K562 (cell line): ENCODE data around the gene CEBPZ. TPM values are rescaled to one million over a fixed set of nuclear protein-coding genes. Genes with fewer than 3 reads are reported as not detected.

ENCODE experiments used
- CREBBP ChIP-seq: IDR thresholded peaks from one replicate; pipeline ENCODE4 v1.6.1; 2012; ENCODE audit warnings: low read depth, mild to moderate bottlenecking, control low read depth, inconsistent platforms, low read length
- DPF2 ChIP-seq: fragments of 450-650 bp; IDR thresholded peaks from 2 replicates; pipeline ENCODE4 v1.6.1; 2016
- ELF4 ChIP-seq: fragments of 450-650 bp; formaldehyde crosslinking; IDR thresholded peaks from 2 replicates; pipeline ENCODE4 v1.4.0; 2022; ENCODE audit warnings: missing genetic modification characterization
- FOXA3 ChIP-seq, 2 experiments: fragments of 450-650 bp in 1 of 2; sonication (generic) in 1 of 2; formaldehyde crosslinking; IDR thresholded peaks in 1 of 2; conservative IDR thresholded peaks in 1 of 2; 2 replicates each; pipeline versions ENCODE4 v1.4.0 to v1.8.0; 2020 to 2022; ENCODE audit warnings: mild to moderate bottlenecking in 2 of 2, missing genetic modification reagents in 1 of 2
- GABPA ChIP-seq: fragments of 200-800 bp; sonication (Bioruptor generic); conservative IDR thresholded peaks from 2 replicates; pipeline ENCODE4 v1.6.1; 2016; ENCODE audit warnings: low read depth, missing genetic modification characterization, missing compliant biosample characterization
- HIVEP1 ChIP-seq: fragments of 250-450 bp; sonication (Bioruptor Pico); IDR thresholded peaks from 2 replicates; pipeline ENCODE4 v1.4.0; 2020; ENCODE audit warnings: mild to moderate bottlenecking
- IFI16 ChIP-seq: fragments of 250-450 bp; sonication (Bioruptor Pico); IDR thresholded peaks from 2 replicates; pipeline ENCODE4 v2.1.2; 2022; ENCODE audit warnings: mild to moderate bottlenecking, inconsistent platforms
- JUND ChIP-seq, 2 experiments: IDR thresholded peaks; 2 replicates in 1 of 2; 3 replicates in 1 of 2; pipeline ENCODE4 v1.6.1; 2011; ENCODE audit warnings: borderline replicate concordance in 2 of 2, low read depth in 2 of 2, low read length in 2 of 2, improper control_type of control experiment in 1 of 2, missing biosample characterization in 1 of 2, missing genetic modification characterization in 1 of 2, missing genetic modification reagents in 1 of 2
- MAFK ChIP-seq: IDR thresholded peaks from 2 replicates; pipeline ENCODE4 v1.6.1; 2011; ENCODE audit warnings: low read length, improper control_type of control experiment
- POLR2B ChIP-seq: fragments of 450-650 bp; IDR thresholded peaks from 2 replicates; pipeline ENCODE4 v1.6.1; 2018; ENCODE audit warnings: low read depth; ENCODE audit not compliant: partially characterized antibody
- RBM25 ChIP-seq: fragments of 200-400 bp; formaldehyde crosslinking; IDR thresholded peaks from 2 replicates; pipeline ENCODE4 v1.6.1; 2018; ENCODE audit warnings: low read length, low read depth, moderate library complexity; ENCODE audit not compliant: severe bottlenecking
- SMC3 ChIP-seq: conservative IDR thresholded peaks from 2 replicates; pipeline ENCODE4 v1.6.1; 2011; ENCODE audit warnings: low read depth, low read length, improper control_type of control experiment; ENCODE audit not compliant: insufficient read depth
- SRSF3 ChIP-seq: fragments of 200-400 bp; formaldehyde crosslinking; IDR thresholded peaks from 2 replicates; pipeline ENCODE4 v1.6.1; 2016; ENCODE audit warnings: mild to moderate bottlenecking, low read length, moderate library complexity; ENCODE audit not compliant: insufficient read depth
- TFAP4 ChIP-seq: sonication (generic); formaldehyde crosslinking; IDR thresholded peaks from 2 replicates; pipeline ENCODE4 v1.8.0; 2022; ENCODE audit warnings: missing genetic modification reagents, mild to moderate bottlenecking, moderate library complexity, borderline replicate concordance
- ZBTB11 ChIP-seq, 3 experiments: fragments of 200-800 bp in 1 of 3; fragments of 250-450 bp in 1 of 3; fragments of 450-650 bp in 1 of 3; sonication (Bioruptor Pico) in 1 of 3; sonication (Bioruptor generic) in 1 of 3; formaldehyde crosslinking in 1 of 3; IDR thresholded peaks; 2 replicates each; pipeline versions ENCODE4 v1.6.1 to v1.8.0; 2016 to 2022; ENCODE audit warnings: mild to moderate bottlenecking in 2 of 3, missing genetic modification characterization in 2 of 3, missing compliant biosample characterization in 1 of 3, moderate library complexity in 1 of 3
- ZBTB17 ChIP-seq: fragments of 450-650 bp; formaldehyde crosslinking; IDR thresholded peaks from 2 replicates; pipeline ENCODE4 v1.4.0; 2020; ENCODE audit warnings: mild to moderate bottlenecking
- ZNF41 ChIP-seq: fragments of 250-450 bp; sonication (Bioruptor Pico); conservative IDR thresholded peaks from 2 replicates; pipeline ENCODE4 v1.4.0; 2020; ENCODE audit warnings: mild to moderate bottlenecking
- ZNF57 ChIP-seq: fragments of 450-650 bp; formaldehyde crosslinking; IDR thresholded peaks from 2 replicates; pipeline ENCODE4 v1.4.0; 2020; ENCODE audit warnings: mild to moderate bottlenecking, moderate library complexity
- polyA plus RNA-seq, 8 experiments: library from polyadenylated mRNA; depleted of rRNA in 4 of 8; stranded (reverse) in 5 of 8; unstranded in 3 of 8; fragments of >200 nt; fragmentation: Nextera tagmentation in 2 of 8; fragmentation: Illumina TruSeq in 1 of 8; extraction: Ambion mirVana in 2 of 8; extraction: Trizol in 1 of 8; gene quantifications; 2 replicates each; pipeline versions ENCODE4 v1.2.1 to v1.2.3, GENCODE V29; 2011 to 2014; ENCODE audit warnings: inconsistent platforms in 1 of 8, missing spikeins in 1 of 8
- total RNA-seq, 7 experiments: library from RNA; depleted of rRNA in 6 of 7; stranded (reverse); fragments of >200 nt in 6 of 7; fragmentation: Illumina TruSeq in 2 of 7; extraction: Trizol in 2 of 7; gene quantifications; 2 replicates each; pipeline versions ENCODE4 v1.2.1 to v1.2.3, GENCODE V29; 2011 to 2021; ENCODE audit warnings: low replicate concordance in 1 of 7
- TF ChIP-seq, protein P1 (sequence below): fragments of 450-650 bp; formaldehyde crosslinking; IDR thresholded peaks from 2 replicates; pipeline ENCODE4 v1.4.0; 2020; ENCODE audit warnings: mild to moderate bottlenecking, moderate library complexity

CEBPZ gene
- total and polyA plus RNA-seq, 9 of the 15 experiments (the other 6 are each of a cell fraction or from before 2014, with no cell fraction given) = 49.7 to 160 (median 82.8) TPM

DNA sequence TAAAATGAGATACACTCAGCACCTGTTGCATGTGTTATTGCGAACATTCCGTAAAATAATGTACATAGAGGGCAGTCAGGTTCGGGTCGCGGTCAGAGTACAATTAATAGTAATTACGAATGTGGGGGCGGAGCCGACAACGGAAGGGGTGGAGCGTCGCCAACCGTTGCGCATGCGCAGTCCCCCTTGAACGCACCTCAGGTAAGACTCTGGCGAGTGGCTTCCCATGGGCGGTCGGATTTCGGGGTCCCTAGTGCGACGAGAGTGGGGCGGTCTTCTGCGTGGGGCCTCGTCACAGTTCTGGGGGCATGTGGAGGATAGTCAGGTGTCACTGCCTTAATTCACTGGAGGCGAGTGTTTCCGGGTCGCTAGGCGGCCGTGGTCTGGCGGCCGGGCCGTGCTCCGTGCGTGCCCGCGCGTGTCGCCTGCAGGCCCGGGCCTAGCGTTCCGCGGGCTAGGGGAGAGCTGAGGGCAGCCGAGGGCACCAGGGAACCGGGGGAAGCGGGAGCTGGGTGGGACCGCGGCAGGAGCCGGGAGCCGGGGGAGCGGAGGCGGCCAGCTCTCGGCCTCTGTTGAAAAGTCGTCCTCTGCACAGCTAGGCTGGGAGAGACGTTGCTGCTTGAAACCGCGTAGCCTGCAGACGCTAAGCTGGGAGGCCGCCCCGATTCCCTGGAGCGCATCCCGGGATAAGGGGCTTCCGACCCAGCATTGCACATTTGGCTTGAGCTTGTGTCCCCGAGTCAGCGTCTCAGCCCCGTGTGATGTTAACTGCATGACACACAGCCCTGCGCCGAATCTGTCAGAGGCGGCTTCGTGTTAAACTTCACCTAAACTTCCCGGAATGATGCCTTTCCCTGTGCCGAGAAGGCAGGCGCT is 34.8 kb downstream of the CEBPZ start, which contains the start of gene CEBPZOS (continued):
- TF ChIP-seq, protein P1, sequence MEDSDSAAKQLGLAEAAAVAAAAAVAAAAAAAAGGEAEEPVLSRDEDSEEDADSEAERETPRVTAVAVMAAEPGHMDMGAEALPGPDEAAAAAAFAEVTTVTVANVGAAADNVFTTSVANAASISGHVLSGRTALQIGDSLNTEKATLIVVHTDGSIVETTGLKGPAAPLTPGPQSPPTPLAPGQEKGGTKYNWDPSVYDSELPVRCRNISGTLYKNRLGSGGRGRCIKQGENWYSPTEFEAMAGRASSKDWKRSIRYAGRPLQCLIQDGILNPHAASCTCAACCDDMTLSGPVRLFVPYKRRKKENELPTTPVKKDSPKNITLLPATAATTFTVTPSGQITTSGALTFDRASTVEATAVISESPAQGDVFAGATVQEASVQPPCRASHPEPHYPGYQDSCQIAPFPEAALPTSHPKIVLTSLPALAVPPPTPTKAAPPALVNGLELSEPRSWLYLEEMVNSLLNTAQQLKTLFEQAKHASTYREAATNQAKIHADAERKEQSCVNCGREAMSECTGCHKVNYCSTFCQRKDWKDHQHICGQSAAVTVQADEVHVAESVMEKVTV (CRISPR knock-in tag) = no peak
- 0 out of 2 replicates have a peak, but pooled peaks have one; percentile 1 for TF ChIP-seq JUND (IDR thresholded peaks at IDR 0.05; ENCODE audit: borderline replicate concordance, low read depth, low read length)
- TF ChIP-seq JUND (tag; IDR thresholded peaks at IDR 0.05; ENCODE audit: borderline replicate concordance, low read depth, low read length) = no peak
- TF ChIP-seq DPF2 = no peak
- peak; percentile 69; the same call in 1 of the 2 replicates for TF ChIP-seq TFAP4 (CRISPR knock-in tag)
- TF ChIP-seq GABPA (tag) = peak; percentile 93
- TF ChIP-seq POLR2B = peak; percentile 95
- TF ChIP-seq FOXA3 (CRISPR knock-in tag; conservative IDR thresholded peaks at IDR 0.05 in 1 of 2, IDR thresholded peaks at IDR 0.05 in 1 of 2) = peak in 1 of 2 experiments; percentile 70; a peak in 2 of 4 replicates
- peak in 2 of 3 experiments; percentile 42 to 91; a peak in 4 of 6 replicates for TF ChIP-seq ZBTB11 (CRISPR knock-in tag; IDR thresholded peaks at IDR 0.05)
- TF ChIP-seq RBM25 = no peak
- 0 out of 2 replicates have a peak, but pooled peaks have one; percentile 43 for TF ChIP-seq ZNF41 (CRISPR knock-in tag)
- TF ChIP-seq IFI16 (CRISPR knock-in tag) = no peak
- 0 out of 2 replicates have a peak, but pooled peaks have one; percentile 56 for TF ChIP-seq ZNF57 (CRISPR knock-in tag)
- 0 out of 2 replicates have a peak, but pooled peaks have one; percentile 73 for TF ChIP-seq HIVEP1
- peak; percentile 17; the same call in 1 of the 2 replicates for TF ChIP-seq ELF4 (CRISPR knock-in tag)
- TF ChIP-seq CREBBP = no peak
- no peak for TF ChIP-seq MAFK
- peak; percentile 65; the same call in 1 of the 2 replicates for TF ChIP-seq SRSF3
- TF ChIP-seq SMC3 = no peak
- TF ChIP-seq ZBTB17 (CRISPR knock-in tag) = peak; percentile 60
